ENCODE data around the gene NT5DC1. TPM values are rescaled to one million over a fixed set of nuclear protein-coding genes. Genes with fewer than 3 reads are reported as not detected.

NT5DC1 gene
- total and polyA plus RNA-seq, 2 experiments from 2014 or later: 27.0 to 29.8 TPM

DNA sequence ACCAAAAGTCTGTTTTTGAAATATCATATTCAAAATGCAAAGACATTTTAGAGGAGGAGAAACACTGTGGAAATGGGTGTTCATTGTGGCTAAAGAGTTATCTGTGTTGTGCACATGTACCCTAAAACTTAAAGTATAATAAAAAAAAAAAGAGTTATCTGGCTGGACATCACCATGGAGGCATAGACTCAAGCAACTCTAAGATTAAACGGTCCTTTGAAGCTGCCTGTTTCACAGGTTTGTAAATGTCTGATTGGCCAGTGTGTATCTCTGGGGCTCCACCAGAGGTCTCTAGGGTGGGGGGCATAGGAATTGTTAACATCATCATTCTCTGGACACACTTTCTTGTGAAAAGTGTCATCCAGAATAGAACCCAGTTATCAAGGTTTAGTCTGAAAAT lies 114.0 kb downstream of the NT5DC1 start (continued):
- TF ChIP-seq NANOG (IDR thresholded peaks at IDR 0.05; ENCODE audit: borderline replicate concordance): no peak

GRCh38 chr6:116215414-116215813 lies 114.8 kb downstream of the NT5DC1 start:
- TF ChIP-seq, protein P1, sequence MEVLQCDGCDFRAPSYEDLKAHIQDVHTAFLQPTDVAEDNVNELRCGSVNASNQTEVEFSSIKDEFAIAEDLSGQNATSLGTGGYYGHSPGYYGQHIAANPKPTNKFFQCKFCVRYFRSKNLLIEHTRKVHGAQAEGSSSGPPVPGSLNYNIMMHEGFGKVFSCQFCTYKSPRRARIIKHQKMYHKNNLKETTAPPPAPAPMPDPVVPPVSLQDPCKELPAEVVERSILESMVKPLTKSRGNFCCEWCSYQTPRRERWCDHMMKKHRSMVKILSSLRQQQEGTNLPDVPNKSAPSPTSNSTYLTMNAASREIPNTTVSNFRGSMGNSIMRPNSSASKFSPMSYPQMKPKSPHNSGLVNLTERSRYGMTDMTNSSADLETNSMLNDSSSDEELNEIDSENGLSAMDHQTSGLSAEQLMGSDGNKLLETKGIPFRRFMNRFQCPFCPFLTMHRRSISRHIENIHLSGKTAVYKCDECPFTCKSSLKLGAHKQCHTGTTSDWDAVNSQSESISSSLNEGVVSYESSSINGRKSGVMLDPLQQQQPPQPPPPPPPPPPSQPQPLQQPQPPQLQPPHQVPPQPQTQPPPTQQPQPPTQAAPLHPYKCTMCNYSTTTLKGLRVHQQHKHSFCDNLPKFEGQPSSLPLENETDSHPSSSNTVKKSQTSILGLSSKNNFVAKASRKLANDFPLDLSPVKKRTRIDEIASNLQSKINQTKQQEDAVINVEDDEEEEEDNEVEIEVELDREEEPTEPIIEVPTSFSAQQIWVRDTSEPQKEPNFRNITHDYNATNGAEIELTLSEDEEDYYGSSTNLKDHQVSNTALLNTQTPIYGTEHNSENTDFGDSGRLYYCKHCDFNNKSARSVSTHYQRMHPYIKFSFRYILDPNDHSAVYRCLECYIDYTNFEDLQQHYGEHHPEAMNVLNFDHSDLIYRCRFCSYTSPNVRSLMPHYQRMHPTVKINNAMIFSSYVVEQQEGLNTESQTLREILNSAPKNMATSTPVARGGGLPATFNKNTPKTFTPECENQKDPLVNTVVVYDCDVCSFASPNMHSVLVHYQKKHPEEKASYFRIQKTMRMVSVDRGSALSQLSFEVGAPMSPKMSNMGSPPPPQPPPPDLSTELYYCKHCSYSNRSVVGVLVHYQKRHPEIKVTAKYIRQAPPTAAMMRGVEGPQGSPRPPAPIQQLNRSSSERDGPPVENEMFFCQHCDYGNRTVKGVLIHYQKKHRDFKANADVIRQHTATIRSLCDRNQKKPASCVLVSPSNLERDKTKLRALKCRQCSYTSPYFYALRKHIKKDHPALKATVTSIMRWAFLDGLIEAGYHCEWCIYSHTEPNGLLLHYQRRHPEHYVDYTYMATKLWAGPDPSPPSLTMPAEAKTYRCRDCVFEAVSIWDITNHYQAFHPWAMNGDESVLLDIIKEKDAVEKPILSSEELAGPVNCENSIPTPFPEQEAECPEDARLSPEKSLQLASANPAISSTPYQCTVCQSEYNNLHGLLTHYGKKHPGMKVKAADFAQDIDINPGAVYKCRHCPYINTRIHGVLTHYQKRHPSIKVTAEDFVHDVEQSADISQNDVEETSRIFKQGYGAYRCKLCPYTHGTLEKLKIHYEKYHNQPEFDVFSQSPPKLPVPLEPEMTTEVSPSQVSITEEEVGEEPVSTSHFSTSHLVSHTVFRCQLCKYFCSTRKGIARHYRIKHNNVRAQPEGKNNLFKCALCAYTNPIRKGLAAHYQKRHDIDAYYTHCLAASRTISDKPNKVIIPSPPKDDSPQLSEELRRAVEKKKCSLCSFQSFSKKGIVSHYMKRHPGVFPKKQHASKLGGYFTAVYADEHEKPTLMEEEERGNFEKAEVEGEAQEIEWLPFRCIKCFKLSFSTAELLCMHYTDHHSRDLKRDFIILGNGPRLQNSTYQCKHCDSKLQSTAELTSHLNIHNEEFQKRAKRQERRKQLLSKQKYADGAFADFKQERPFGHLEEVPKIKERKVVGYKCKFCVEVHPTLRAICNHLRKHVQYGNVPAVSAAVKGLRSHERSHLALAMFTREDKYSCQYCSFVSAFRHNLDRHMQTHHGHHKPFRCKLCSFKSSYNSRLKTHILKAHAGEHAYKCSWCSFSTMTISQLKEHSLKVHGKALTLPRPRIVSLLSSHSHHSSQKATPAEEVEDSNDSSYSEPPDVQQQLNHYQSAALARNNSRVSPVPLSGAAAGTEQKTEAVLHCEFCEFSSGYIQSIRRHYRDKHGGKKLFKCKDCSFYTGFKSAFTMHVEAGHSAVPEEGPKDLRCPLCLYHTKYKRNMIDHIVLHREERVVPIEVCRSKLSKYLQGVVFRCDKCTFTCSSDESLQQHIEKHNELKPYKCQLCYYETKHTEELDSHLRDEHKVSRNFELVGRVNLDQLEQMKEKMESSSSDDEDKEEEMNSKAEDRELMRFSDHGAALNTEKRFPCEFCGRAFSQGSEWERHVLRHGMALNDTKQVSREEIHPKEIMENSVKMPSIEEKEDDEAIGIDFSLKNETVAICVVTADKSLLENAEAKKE (CRISPR knock-in tag; IDR thresholded peaks at IDR 0.05): no peak
- no peak for TF ChIP-seq ZNF331 (CRISPR knock-in tag; IDR thresholded peaks at IDR 0.05; ENCODE audit: low read depth)
- no peak for TF ChIP-seq POLR2AphosphoS5 (IDR thresholded peaks at IDR 0.05; ENCODE audit: low read depth)
- TF ChIP-seq CREB1 (CRISPR knock-in tag; IDR thresholded peaks at IDR 0.05; ENCODE audit: low read depth): no peak
- TF ChIP-seq, protein P2, sequence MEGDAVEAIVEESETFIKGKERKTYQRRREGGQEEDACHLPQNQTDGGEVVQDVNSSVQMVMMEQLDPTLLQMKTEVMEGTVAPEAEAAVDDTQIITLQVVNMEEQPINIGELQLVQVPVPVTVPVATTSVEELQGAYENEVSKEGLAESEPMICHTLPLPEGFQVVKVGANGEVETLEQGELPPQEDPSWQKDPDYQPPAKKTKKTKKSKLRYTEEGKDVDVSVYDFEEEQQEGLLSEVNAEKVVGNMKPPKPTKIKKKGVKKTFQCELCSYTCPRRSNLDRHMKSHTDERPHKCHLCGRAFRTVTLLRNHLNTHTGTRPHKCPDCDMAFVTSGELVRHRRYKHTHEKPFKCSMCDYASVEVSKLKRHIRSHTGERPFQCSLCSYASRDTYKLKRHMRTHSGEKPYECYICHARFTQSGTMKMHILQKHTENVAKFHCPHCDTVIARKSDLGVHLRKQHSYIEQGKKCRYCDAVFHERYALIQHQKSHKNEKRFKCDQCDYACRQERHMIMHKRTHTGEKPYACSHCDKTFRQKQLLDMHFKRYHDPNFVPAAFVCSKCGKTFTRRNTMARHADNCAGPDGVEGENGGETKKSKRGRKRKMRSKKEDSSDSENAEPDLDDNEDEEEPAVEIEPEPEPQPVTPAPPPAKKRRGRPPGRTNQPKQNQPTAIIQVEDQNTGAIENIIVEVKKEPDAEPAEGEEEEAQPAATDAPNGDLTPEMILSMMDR (conservative IDR thresholded peaks at IDR 0.05; ENCODE audit: low read depth in 2 of 2): no peak
- no peaks in the 10 kb centered on the region for H3K27me3 Mint-ChIP-seq (ENCODE audit: insufficient read depth, low read depth, poor library complexity)

More at GRCh38 chr6:116215414-116215813, 114.8 kb downstream of the NT5DC1 start:
- Mint-ChIP-seq H3K4me3 (no peak overlapping the region), H3K9me3 (no peaks in the 10 kb centered on the region), H3K4me1 (peaks cover 11% of the 10 kb centered on the region; the same call in 2 of the 3 replicates), H3K36me3 (ENCODE audit: low read depth) (no peaks in the 10 kb centered on the region), H3K27ac (no peak overlapping the region)
- Histone ChIP-seq H3K79me2 (replicated peaks; ENCODE audit: insufficient read depth) (no peaks in the 10 kb centered on the region), H4K20me1 (replicated peaks; ENCODE audit: insufficient read depth) (no peaks in the 10 kb centered on the region), H3K4me2 (no peak overlapping the region), H3F3A (replicated peaks; ENCODE audit: low read depth) (no peaks in the 10 kb centered on the region), H3K36me3 (ENCODE audit: insufficient read depth) (no peaks in the 10 kb centered on the region), H3K4me3 (no peak overlapping the region), H3K27me3 (ENCODE audit: insufficient read depth) (no peaks in the 10 kb centered on the region), H3K27ac (ENCODE audit: low read depth) (no peak overlapping the region), H2AFZ (no peak overlapping the region), H3K4me1 (ENCODE audit: insufficient read depth) (no peaks in the 10 kb centered on the region), H3K9me2 (ENCODE audit: insufficient read depth) (no peaks in the 10 kb centered on the region)
- ATAC-seq (no peak), DNase-seq (ENCODE audit: low spot score) (no peak)

Measured in GM23338 (cell line).